Measurements from ENCODE around the gene TBX21. TPM values are rescaled to one million over a fixed set of nuclear protein-coding genes. Genes with fewer than 3 reads are reported as not detected.

The TBX21 gene
- total and polyA plus RNA-seq, 2 of the 4 experiments (the other 2 are of a cell fraction) = not detected

DNA sequence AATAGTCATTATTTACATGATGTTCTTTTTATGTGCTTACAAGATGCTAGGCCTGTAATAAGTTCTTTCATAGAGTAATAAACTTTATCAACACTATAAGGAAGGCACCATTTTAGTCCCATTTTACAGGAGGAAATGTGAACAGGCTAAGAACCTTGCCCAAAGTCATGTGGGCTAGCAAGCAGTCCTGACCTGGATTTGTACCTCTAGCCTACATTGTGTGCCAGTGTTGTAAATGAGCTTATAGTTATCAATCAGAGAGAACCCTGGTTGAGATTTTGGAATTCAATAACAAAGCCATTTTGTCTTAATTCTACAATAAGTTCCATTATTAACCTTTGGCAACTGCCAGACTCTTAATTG, 45.7 kb upstream of the TBX21 start:
- H3K4me3 ChIP-seq (ENCODE audit: insufficient read depth, low read depth, low read length) = no peak overlapping the region
- no peak overlapping the region for H3K14ac ChIP-seq (replicated peaks; ENCODE audit: low read depth, low read length)
- no peak overlapping the region for H3K18ac ChIP-seq (ENCODE audit: low read depth, low read length)
- no peaks in the 10 kb centered on the region; the same call in 1 of the 2 replicates for H3K27me3 ChIP-seq (ENCODE audit: control insufficient read depth, insufficient read depth, low read length)
- ATAC-seq (ENCODE audit: low read depth) (no peak), DNase-seq (no peak)
- peaks cover 20% of the 10 kb centered on the region for H3K4me1 ChIP-seq (ENCODE audit: control insufficient read depth, insufficient read depth, low read length)
- peaks cover 8 to 33% of the 10 kb centered on the region in 2 experiments for H3K79me1 ChIP-seq (ENCODE audit: low read depth in 1 of 2, low read length in 2 of 2)
- no peak overlapping the region for H4K5ac ChIP-seq (ENCODE audit: low read depth, low read length)
- H3K4ac ChIP-seq (ENCODE audit: low read depth, low read length) = no peak overlapping the region
- H3K9me3 ChIP-seq (ENCODE audit: control insufficient read depth, insufficient read depth, low read length) = no peaks in the 10 kb centered on the region
- H4K8ac ChIP-seq (ENCODE audit: low read depth in 2 of 2, low read length in 2 of 2) = no peak overlapping the region
- dilution Hi-C loops (cut with HindIII; ENCODE audit: low sequenced_read_pairs, unreplicated experiment) (no loop called here), intact Hi-C loops (cut with micrococcal nuclease) (no loop called here), in situ Hi-C loops (cut with MboI; ENCODE audit: low sequenced_read_pairs) (no loop called here)
- no peak for TF ChIP-seq RCOR1 (IDR thresholded peaks at IDR 0.05; ENCODE audit: insufficient replicate concordance, low read length)
- POLR2A ChIA-PET (ENCODE audit: unreplicated experiment) = interaction anchor here (0.5 kb wide), 1 partner anchor 8 kb away, joined by 5 read pairs; no protein-coding TSS in a partner anchor
- H3K9me1 ChIP-seq (ENCODE audit: insufficient read depth, low read length) = peaks cover 17% of the 10 kb centered on the region
- H2BK5ac ChIP-seq (ENCODE audit: low read depth, low read length, poor library complexity, severe bottlenecking) = no peak overlapping the region
- BruUV-seq (replicated peaks) = no TSS peak
- no peak overlapping the region for H3K23ac ChIP-seq (ENCODE audit: low read depth, low read length)
- no peak overlapping the region for H2AK9ac ChIP-seq (replicated peaks; ENCODE audit: low read depth, low read length, poor library complexity)
- no peak overlapping the region for H3K4me2 ChIP-seq (ENCODE audit: low read depth, low read length)
- no peak overlapping the region for H2BK20ac ChIP-seq (ENCODE audit: low read depth, low read length)
- H3K27ac ChIP-seq (ENCODE audit: insufficient read depth, low read length) = no peak overlapping the region
- peaks cover 41% of the 10 kb centered on the region for H4K20me1 ChIP-seq (ENCODE audit: insufficient read depth, low read length)
- no peak overlapping the region for H3K9ac ChIP-seq (ENCODE audit: low read depth, low read length)
- H2BK15ac ChIP-seq (ENCODE audit: low read depth, low read length) = no peak overlapping the region
- CTCF ChIA-PET = no interaction called here
- H3K36me3 ChIP-seq (ENCODE audit: control insufficient read depth, insufficient read depth, low read length) = peaks cover 14% of the 10 kb centered on the region
- H2AFZ ChIP-seq (replicated peaks; ENCODE audit: low read length, poor library complexity) = no peak overlapping the region
- H3K56ac ChIP-seq (ENCODE audit: extremely low read depth, insufficient read depth, low read length) = no peak overlapping the region; the same call in 1 of the 2 replicates
- H4K91ac ChIP-seq (ENCODE audit: insufficient read depth, low read depth, low read length) = no peak overlapping the region
- no peak overlapping the region for H2AK5ac ChIP-seq (ENCODE audit: low read depth, low read length)
- no peak overlapping the region for H2BK120ac ChIP-seq (ENCODE audit: low read depth, low read length)

Measured in IMR-90 (cell line).